Measurements from ENCODE around the gene AGTRAP. TPM values are rescaled to one million over a fixed set of nuclear protein-coding genes. Genes with fewer than 3 reads are reported as not detected.

Gene AGTRAP
- total and polyA plus RNA-seq, 3 donors from 2014 or later, result 49.2 to 75.3 (median 64.1) TPM

- DNase-seq, result no peak
- intact Hi-C loops (cut with DNase I; ENCODE audit: low total_unique reads), result no loop called here
- Histone ChIP-seq H3K4me1 (no peaks in the 10 kb centered on the region), H3K27me3 (no peaks in the 10 kb centered on the region), H3K27ac (no peak overlapping the region), H3K9me3 (no peaks in the 10 kb centered on the region), H3K36me3 (ENCODE audit: low read depth, missing control alignments) (no peaks in the 10 kb centered on the region), H3K4me3 (no peak overlapping the region)
- no peak for TF ChIP-seq POLR2A (IDR thresholded peaks at IDR 0.05)
- 81 to 84% methylated on average over 9 of the region's 9 CpGs for WGBS, 2 donors
Measured at GRCh38 chr1:11744287-11744686, 8.4 kb downstream of the AGTRAP start.

DNA sequence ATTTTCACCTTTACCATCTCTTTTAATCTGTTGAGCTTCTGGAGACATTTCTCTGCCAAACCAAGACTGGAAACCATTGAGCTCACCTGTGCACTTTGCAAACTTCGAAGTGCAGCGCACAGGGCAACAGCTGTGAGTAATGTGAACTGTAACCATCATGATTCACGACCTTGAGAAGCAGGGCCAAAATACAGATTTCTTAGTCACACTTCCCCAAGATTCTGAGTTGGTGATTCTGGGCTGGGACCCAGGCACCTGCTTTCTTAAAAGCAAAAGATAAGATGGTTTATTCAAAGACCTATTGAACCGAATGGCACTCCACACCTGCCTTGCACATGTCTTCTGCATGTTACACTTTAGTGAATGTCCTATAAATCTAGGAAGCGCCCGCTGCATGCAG is 10.2 kb downstream of the AGTRAP start:
- intact Hi-C loops (cut with DNase I; ENCODE audit: low total_unique reads), result no loop called here
- no peaks in the 10 kb centered on the region for H3K27me3 ChIP-seq
- no peaks in the 10 kb centered on the region for H3K36me3 ChIP-seq (ENCODE audit: low read depth, missing control alignments)
- H3K9me3 ChIP-seq, result no peaks in the 10 kb centered on the region
- no peak for TF ChIP-seq POLR2A (IDR thresholded peaks at IDR 0.05)
- TF ChIP-seq CTCF (IDR thresholded peaks at IDR 0.05), result no peak
- no peak overlapping the region for H3K4me3 ChIP-seq
- 79 to 83% methylated on average over 6 of the region's 6 CpGs for WGBS, 2 donors
- no peak overlapping the region for H3K27ac ChIP-seq
- no peak for DNase-seq
- H3K4me1 ChIP-seq, result no peaks in the 10 kb centered on the region

DNA sequence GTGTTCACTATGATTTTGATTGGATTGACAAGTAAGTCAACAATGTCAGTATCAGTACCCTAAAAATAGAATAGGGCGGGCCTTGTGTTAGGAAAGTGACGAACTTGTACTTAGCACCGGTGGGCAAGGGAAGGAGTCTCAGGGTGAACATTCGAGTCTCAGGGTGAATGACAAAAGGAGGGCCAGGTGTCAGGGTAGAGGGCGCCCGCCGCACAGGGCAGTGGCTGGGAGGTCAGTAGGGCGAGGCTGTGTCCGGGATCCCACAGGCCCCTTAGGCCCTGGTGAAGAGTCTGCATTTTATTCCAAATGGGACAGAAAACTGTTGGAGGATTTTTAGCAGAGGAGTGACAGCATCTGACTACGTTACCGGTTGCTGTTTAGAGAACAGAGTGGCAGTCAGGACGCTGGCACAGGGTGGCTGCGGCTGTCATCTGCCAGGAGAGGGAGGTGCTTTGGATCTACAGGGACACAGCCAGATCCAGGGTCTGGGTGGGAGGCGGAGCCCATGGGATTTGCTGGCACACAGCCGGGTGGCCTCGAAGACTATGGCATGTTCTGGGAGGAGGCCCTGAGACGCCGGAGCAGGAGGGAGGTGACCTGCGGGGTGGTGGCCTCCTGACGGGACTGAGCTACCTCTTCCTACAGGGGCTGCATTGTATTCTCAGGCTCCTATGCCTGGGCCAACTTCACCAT is 11.0 kb downstream of the AGTRAP start:
- H3K9me3 ChIP-seq, result no peaks in the 10 kb centered on the region
- H3K4me3 ChIP-seq, result no peak overlapping the region
- TF ChIP-seq POLR2A (IDR thresholded peaks at IDR 0.05) (no peak), CTCF (IDR thresholded peaks at IDR 0.05) (no peak)
- no peaks in the 10 kb centered on the region for H3K4me1 ChIP-seq
- H3K27me3 ChIP-seq, result no peaks in the 10 kb centered on the region
- H3K27ac ChIP-seq, result no peak overlapping the region
- intact Hi-C loops (cut with DNase I; ENCODE audit: low total_unique reads), result no loop called here
- 71% methylated on average over 15 to 20 of the region's 20 CpGs for WGBS, 2 donors
- no peaks in the 10 kb centered on the region for H3K36me3 ChIP-seq (ENCODE audit: low read depth, missing control alignments)
- peak; percentile 85 for DNase-seq

GRCh38 chr1:11748294-11749202 is 12.6 kb downstream of the AGTRAP start:
- Histone ChIP-seq H3K27ac (no peak overlapping the region), H3K4me3 (no peak overlapping the region), H3K27me3 (no peaks in the 10 kb centered on the region), H3K9me3 (no peaks in the 10 kb centered on the region), H3K4me1 (no peaks in the 10 kb centered on the region), H3K36me3 (ENCODE audit: low read depth, missing control alignments) (no peaks in the 10 kb centered on the region)
- no peak for TF ChIP-seq POLR2A (IDR thresholded peaks at IDR 0.05)
- DNase-seq, result no peak
- WGBS, 2 donors, result 95% methylated on average over 27 of the region's 27 CpGs
- intact Hi-C loops (cut with DNase I; ENCODE audit: low total_unique reads), result no loop called here

GRCh38 chr1:11749203-11749689 is 13.3 kb downstream of the AGTRAP start:
- intact Hi-C loops (cut with DNase I; ENCODE audit: low total_unique reads), result no loop called here

More at GRCh38 chr1:11749203-11749689, 13.3 kb downstream of the AGTRAP start:
- DNase-seq, result peak; percentile 61
- Histone ChIP-seq H3K4me1 (no peaks in the 10 kb centered on the region), H3K9me3 (no peaks in the 10 kb centered on the region), H3K27ac (no peak overlapping the region), H3K4me3 (no peak overlapping the region), H3K27me3 (no peaks in the 10 kb centered on the region), H3K36me3 (ENCODE audit: low read depth, missing control alignments) (no peaks in the 10 kb centered on the region)
- WGBS, 2 donors, result 74 to 84% methylated on average over 2 to 9 of the region's 9 CpGs
- TF ChIP-seq POLR2A (IDR thresholded peaks at IDR 0.05) (no peak), CTCF (IDR thresholded peaks at IDR 0.05) (peak in 2 of 3 experiments; percentile 29 to 53)
